Loucy (cell line): ENCODE results near the gene TMEM38A.

ENCODE experiments used
- H2AFZ ChIP-seq: fragments of 200-600 bp; sonication (generic); 2 replicates; pipeline ENCODE4 v1.6.0; 2016; ENCODE audit warnings: antibody characterized with exemption, mild to moderate bottlenecking, low read length, moderate library complexity
- H3F3A ChIP-seq: fragments of 200-600 bp; 2 replicates; pipeline ENCODE4 v1.6.0; 2016; ENCODE audit warnings: antibody characterized with exemption, low read depth, mild to moderate bottlenecking
- H3K27me3 ChIP-seq: fragments of 200-600 bp; sonication (generic); 2 replicates; pipeline ENCODE4 v1.6.1; 2014; ENCODE audit warnings: low read length, mild to moderate bottlenecking; ENCODE audit not compliant: insufficient read depth, poor library complexity, severe bottlenecking
- H3K36me3 ChIP-seq: fragments of 200-600 bp; sonication (generic); 2 replicates; pipeline ENCODE4 v1.6.1; 2016; ENCODE audit warnings: low read length; ENCODE audit not compliant: insufficient read depth
- H3K4me1 ChIP-seq: fragments of 200-600 bp; sonication (generic); 2 replicates; pipeline ENCODE4 v1.5.1; 2014; ENCODE audit warnings: low read length, mild to moderate bottlenecking; ENCODE audit not compliant: insufficient read depth, poor library complexity, severe bottlenecking
- H3K4me2 ChIP-seq: fragments of 200-600 bp; sonication (generic); 2 replicates; pipeline ENCODE4 v1.6.0; 2014; ENCODE audit warnings: antibody characterized with exemption, low read length, low read depth, mild to moderate bottlenecking; ENCODE audit not compliant: poor library complexity, severe bottlenecking
- H3K4me3 ChIP-seq: fragments of 200-600 bp; sonication (generic); 2 replicates; pipeline ENCODE4 v1.5.1; 2014; ENCODE audit warnings: low read length, mild to moderate bottlenecking, mixed read lengths; ENCODE audit not compliant: poor library complexity, severe bottlenecking
- H3K79me2 ChIP-seq: fragments of 200-600 bp; sonication (generic); 2 replicates; pipeline ENCODE4 v1.6.1; 2014; ENCODE audit warnings: low read length; ENCODE audit not compliant: insufficient read depth
- H3K9ac ChIP-seq: fragments of 200-600 bp; sonication (generic); 2 replicates; pipeline ENCODE4 v1.6.0; 2014; ENCODE audit warnings: mild to moderate bottlenecking, low read depth, low read length, moderate library complexity; ENCODE audit not compliant: poor library complexity, severe bottlenecking
- H3K9me2 ChIP-seq: fragments of 200-600 bp; sonication (generic); replicated peaks from 2 replicates; pipeline ENCODE4 v1.6.1; 2016; ENCODE audit warnings: low read depth, low read length, mixed read lengths
- H3K9me3 ChIP-seq: fragments of 200-600 bp; sonication (generic); 2 replicates; pipeline ENCODE4 v1.6.1; 2014; ENCODE audit warnings: mild to moderate bottlenecking, antibody characterized with exemption, low read length, low read depth; ENCODE audit not compliant: insufficient read depth
- H4K20me1 ChIP-seq: fragments of 200-600 bp; sonication (generic); 2 replicates; pipeline ENCODE4 v1.6.0; 2014; ENCODE audit warnings: antibody characterized with exemption, low read length, mild to moderate bottlenecking; ENCODE audit not compliant: insufficient read depth, poor library complexity, severe bottlenecking
- EZH2phosphoT487 ChIP-seq: fragments of 200-600 bp; IDR thresholded peaks from 2 replicates; pipeline ENCODE4 v1.6.1; 2018; ENCODE audit warnings: antibody characterized with exemption, mild to moderate bottlenecking, moderate library complexity, borderline replicate concordance
- TF ChIP-seq, protein P1 (sequence below): fragments of 200-600 bp; sonication (generic); conservative IDR thresholded peaks from 2 replicates; pipeline ENCODE4 v1.5.1; 2014; ENCODE audit warnings: mild to moderate bottlenecking, antibody characterized with exemption, low read length

TMEM38A gene

GRCh38 chr19:16660763-16661479, at the start of gene TMEM38A:
TMEM38A (plus strand) TSS chr19:16661139; CDS start chr19:16661218, 79 bp downstream.
- H3K36me3 ChIP-seq = peaks cover 9% of the 10 kb centered on the region; the same call in 1 of the 2 replicates
- peak within 1 kb of the TSS; percentile 82 for H3K9ac ChIP-seq
- H3K4me1 ChIP-seq = peaks cover 46% of the 10 kb centered on the region
- H3K79me2 ChIP-seq = peaks cover 35% of the 10 kb centered on the region
- no peaks in the 10 kb centered on the region for H3F3A ChIP-seq
- H3K4me2 ChIP-seq = peak within 1 kb of the TSS; percentile 100
- H4K20me1 ChIP-seq = peaks cover 24% of the 10 kb centered on the region
- H3K4me3 ChIP-seq = peak within 1 kb of the TSS; percentile 95
- H3K9me2 ChIP-seq = no peaks in the 10 kb centered on the region
- TF ChIP-seq EZH2phosphoT487 = no peak
- TF ChIP-seq, protein P1, sequence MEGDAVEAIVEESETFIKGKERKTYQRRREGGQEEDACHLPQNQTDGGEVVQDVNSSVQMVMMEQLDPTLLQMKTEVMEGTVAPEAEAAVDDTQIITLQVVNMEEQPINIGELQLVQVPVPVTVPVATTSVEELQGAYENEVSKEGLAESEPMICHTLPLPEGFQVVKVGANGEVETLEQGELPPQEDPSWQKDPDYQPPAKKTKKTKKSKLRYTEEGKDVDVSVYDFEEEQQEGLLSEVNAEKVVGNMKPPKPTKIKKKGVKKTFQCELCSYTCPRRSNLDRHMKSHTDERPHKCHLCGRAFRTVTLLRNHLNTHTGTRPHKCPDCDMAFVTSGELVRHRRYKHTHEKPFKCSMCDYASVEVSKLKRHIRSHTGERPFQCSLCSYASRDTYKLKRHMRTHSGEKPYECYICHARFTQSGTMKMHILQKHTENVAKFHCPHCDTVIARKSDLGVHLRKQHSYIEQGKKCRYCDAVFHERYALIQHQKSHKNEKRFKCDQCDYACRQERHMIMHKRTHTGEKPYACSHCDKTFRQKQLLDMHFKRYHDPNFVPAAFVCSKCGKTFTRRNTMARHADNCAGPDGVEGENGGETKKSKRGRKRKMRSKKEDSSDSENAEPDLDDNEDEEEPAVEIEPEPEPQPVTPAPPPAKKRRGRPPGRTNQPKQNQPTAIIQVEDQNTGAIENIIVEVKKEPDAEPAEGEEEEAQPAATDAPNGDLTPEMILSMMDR = no peak
- H3K27me3 ChIP-seq = no peaks in the 10 kb centered on the region
- no peaks in the 10 kb centered on the region for H3K9me3 ChIP-seq
- H2AFZ ChIP-seq = peak within 1 kb of the TSS; percentile 97

DNA sequence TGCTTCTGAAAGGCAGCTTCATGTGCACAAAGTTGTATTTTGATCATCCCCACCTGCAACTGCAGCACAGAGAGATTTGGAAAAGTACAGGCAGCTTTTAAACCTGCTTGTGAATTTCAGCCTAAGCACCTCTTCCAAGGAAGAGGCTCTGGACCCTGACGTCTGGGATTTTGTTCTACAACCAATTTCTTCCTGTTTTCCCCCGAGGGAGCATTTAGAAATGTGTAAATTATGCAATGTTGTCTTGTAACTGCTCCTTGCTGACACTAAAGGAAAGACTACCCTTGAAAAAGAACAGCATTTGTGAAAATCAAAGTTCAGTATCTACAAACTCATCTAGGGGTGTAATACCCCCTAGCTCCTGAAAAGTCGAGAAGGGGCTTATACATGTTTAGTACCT, 48.3 kb upstream of the TMEM38A start:
- H3K36me3 ChIP-seq = no peaks in the 10 kb centered on the region
- H3K4me1 ChIP-seq = peaks cover 7% of the 10 kb centered on the region
- H3K9me3 ChIP-seq = no peaks in the 10 kb centered on the region
- H3K4me2 ChIP-seq = no peak overlapping the region
- no peaks in the 10 kb centered on the region for H3K9me2 ChIP-seq
- peaks cover 100% of the 10 kb centered on the region for H3K79me2 ChIP-seq
- no peaks in the 10 kb centered on the region for H3F3A ChIP-seq
- H3K27me3 ChIP-seq = no peaks in the 10 kb centered on the region
- H4K20me1 ChIP-seq = peaks cover 88% of the 10 kb centered on the region
- no peak overlapping the region for H2AFZ ChIP-seq
- H3K4me3 ChIP-seq = no peak overlapping the region
- TF ChIP-seq EZH2phosphoT487 = no peak
- TF ChIP-seq, protein P1 = no peak
- H3K9ac ChIP-seq = no peak overlapping the region

DNA sequence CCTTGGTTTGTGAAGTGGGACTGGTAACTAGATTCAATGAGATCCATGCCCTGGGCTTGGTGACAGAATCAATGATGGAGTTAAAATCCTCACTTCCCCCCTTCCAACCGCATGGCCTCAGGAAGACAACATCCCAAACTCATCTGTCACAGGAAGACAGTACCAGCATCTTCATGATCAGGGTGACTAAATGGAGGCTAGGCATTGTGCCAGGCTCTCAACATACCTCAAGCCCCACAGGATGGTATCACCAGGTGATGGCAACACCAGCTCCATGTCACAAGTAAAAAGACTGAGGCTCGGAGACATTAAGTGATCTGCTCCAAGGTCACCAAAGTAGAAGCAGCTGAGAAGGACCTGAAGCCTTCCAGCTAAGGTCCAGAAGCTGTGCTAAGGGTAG, 47.1 kb upstream of the TMEM38A start:
- Histone ChIP-seq H3K36me3 (no peaks in the 10 kb centered on the region), H3K9me2 (no peaks in the 10 kb centered on the region), H3K4me1 (peaks cover 11% of the 10 kb centered on the region), H3K9ac (no peak overlapping the region), H3K4me2 (no peak overlapping the region), H3K9me3 (no peaks in the 10 kb centered on the region), H3K79me2 (peaks cover 100% of the 10 kb centered on the region), H3F3A (no peaks in the 10 kb centered on the region), H3K27me3 (no peaks in the 10 kb centered on the region), H3K4me3 (no peak overlapping the region), H4K20me1 (peaks cover 88% of the 10 kb centered on the region), H2AFZ (no peak overlapping the region)
- TF ChIP-seq EZH2phosphoT487 = no peak
- TF ChIP-seq, protein P1 = no peak
